MM.1S (cell line): ENCODE measurements around the gene LDLRAD4.

Experiments used
- EZH2 ChIP-seq: fragments of 300-600 bp; sonication (generic); optimal IDR thresholded peaks from 2 replicates; pipeline ENCODE3; 2017; ENCODE audit warnings: low read depth, mild to moderate bottlenecking, antibody characterized with exemption, low read length, mixed read lengths
- EZH2phosphoT487 ChIP-seq: fragments of 300-600 bp; sonication (generic); IDR thresholded peaks from 2 replicates; pipeline ENCODE4 v1.6.1; 2018; ENCODE audit warnings: antibody characterized with exemption, low read length
- TF ChIP-seq, protein P1 (sequence below): fragments of 300-600 bp; sonication (generic); IDR thresholded peaks from 2 replicates; pipeline ENCODE4 v1.5.1; 2016; ENCODE audit warnings: antibody characterized with exemption, low read length, mixed read lengths

DNA sequence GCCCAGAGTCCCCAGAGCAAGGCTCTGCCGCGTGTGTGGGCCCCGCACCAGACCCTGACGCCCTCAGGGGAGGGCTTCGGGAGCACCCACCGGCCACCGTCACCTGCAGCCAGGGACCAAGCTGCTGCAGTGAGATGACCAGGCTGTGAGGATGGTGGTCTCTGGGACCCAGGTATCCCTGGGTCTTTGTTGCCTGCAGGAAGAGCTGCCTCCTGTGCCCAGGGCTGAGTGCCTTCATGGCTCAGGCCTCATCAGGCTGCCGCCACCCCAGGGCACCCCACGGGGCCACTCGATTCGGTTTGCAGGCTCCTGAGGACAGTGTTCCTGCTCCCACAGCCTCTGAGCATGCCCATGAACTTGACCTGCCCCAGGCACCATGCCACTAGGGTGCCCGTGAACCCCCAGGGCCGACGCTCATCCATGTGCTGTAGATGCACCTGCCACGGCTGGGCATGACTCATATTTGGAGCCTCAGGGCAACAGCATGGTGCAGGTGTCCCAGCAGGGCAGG is 398.0 kb downstream of the LDLRAD4 start:
- TF ChIP-seq, protein P1, sequence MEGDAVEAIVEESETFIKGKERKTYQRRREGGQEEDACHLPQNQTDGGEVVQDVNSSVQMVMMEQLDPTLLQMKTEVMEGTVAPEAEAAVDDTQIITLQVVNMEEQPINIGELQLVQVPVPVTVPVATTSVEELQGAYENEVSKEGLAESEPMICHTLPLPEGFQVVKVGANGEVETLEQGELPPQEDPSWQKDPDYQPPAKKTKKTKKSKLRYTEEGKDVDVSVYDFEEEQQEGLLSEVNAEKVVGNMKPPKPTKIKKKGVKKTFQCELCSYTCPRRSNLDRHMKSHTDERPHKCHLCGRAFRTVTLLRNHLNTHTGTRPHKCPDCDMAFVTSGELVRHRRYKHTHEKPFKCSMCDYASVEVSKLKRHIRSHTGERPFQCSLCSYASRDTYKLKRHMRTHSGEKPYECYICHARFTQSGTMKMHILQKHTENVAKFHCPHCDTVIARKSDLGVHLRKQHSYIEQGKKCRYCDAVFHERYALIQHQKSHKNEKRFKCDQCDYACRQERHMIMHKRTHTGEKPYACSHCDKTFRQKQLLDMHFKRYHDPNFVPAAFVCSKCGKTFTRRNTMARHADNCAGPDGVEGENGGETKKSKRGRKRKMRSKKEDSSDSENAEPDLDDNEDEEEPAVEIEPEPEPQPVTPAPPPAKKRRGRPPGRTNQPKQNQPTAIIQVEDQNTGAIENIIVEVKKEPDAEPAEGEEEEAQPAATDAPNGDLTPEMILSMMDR = no peak
- no peak for TF ChIP-seq EZH2
- no peak for TF ChIP-seq EZH2phosphoT487
